8988T (cell line): ENCODE data around the gene RNF130.
A peak's percentile ranks its signal among the peaks of the same experiment; 100 is the strongest.

Source experiments
- DNase-seq: peaks from one replicate; pipeline ENCODE4 v3.0.0; 2011

RNF130 gene

DNA sequence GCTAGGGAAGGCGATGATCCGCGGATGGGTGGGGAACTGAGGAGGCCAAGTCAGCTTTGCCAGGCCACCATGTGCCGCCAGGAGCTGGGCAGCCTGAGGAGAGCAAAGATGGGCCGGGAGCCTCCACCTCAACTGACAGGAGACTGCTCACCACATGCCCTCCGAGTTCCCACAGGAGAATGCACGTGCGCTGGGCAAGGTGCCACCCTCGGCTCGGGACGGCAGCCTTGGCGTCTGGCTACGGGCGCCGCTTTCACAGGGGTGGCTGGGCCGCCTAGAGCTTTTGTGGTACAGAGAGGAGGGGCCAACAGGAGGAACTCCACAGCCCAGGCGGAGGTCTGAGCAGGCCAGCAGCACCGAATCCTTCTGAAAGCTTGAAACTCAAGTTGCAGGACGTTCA, 158.6 kb downstream of the RNF130 start:
- DNase-seq = no peak

DNA sequence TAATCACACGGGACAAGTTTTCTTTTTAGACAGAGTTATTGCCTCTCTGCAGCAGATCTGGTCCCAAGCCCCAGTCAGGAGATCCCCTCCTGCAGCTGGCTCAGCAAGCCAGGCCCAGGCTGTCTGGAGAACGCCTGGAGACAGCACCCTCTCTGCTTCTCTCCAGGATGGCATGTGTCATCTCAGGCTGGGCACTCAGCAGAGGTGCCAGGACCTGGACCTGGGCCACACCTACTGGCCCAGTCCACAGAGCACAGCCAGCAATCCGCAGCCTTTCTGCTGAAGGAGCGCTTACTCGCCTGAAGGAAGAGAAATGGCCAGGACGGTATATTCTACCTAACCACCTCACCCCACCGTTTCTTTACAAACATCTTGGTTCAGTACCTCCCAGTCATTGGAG, 159.2 kb downstream of the RNF130 start:
- no peak for DNase-seq

DNA sequence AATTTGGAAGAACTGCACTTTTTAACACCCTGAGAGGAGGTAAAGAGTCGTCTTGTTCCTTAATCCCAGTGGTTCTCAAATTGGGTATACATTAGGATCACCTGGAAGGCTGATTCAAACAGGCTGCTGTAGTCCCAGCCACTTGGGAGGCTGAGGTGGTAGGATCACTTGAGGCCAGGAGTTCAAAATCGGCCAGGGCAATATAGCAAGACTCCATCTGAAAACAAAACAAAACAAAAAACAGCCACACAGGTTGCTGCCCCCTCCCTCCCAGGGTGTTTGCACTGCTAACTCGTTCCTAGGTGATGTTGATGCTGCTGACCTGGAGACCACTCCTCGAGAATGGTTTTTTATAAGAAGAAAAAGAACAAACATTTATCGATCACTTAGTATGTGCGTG, 162.3 kb downstream of the RNF130 start:
- DNase-seq = no peak

DNA sequence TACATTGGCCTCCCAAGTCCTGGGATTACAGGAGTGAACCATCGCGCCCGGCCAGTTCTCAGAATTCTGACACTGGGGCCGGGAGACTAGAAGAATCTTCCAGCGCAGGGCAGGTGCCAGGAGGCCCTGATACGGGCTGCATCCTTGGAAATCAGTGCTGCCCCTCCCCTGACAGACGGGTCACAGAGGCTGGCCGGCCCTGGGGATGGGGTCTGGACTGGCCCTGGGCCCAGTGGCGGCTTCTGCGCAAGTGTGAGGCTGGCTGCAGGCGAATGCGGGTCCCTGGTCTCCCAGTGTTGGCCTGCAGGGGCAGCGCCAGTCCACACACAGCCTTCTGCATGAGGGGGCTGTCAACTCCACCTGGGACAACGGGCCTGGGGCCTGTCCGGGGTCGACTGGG, 163.0 kb downstream of the RNF130 start:
- no peak for DNase-seq

DNA sequence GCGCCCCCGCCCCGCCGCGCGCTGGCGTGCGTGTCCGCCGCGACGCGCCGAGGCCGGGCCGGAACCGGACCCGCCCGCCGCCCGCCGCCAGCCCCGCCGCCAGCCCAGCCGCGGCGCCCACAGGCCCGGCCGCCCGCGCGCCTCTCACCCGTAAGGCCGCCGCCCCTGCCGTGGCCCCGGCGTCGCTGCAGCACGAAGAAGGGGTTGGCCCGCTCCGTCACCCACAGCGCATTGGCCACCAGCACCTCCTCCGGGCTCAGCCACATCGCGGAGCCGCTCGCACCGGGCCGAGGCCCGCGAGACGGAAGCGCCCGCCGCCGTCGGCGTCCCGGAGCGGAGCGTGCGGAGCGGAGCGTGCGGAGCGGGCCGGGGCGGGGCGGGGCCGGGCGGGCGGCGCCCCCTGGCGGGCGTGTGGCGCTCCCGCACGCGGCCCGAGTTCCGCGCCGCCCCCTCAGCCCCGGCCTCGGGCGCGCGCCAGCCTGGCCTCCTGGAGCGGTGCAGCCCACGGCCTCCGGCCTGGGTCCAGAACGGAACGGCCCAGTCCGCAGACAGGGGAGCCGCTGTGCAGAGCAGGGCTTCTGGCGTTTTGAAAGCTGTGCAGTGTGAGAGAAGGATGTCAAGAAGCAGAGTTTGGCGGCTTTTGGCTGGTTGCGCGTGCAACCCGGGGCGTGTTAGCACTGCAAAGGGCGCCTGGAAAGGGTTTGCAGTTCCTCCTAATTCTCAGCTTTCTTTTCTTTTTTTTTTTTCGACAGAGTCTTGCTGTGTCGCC, 163.8 kb downstream of the RNF130 start, which contains the start of gene TBC1D9B:
Gene TBC1D9B (minus strand): TSS at position 342 of the 769 bp plus-strand sequence. CDS start 76 bp downstream, at position 266.
- peak; percentile 83 for DNase-seq

DNA sequence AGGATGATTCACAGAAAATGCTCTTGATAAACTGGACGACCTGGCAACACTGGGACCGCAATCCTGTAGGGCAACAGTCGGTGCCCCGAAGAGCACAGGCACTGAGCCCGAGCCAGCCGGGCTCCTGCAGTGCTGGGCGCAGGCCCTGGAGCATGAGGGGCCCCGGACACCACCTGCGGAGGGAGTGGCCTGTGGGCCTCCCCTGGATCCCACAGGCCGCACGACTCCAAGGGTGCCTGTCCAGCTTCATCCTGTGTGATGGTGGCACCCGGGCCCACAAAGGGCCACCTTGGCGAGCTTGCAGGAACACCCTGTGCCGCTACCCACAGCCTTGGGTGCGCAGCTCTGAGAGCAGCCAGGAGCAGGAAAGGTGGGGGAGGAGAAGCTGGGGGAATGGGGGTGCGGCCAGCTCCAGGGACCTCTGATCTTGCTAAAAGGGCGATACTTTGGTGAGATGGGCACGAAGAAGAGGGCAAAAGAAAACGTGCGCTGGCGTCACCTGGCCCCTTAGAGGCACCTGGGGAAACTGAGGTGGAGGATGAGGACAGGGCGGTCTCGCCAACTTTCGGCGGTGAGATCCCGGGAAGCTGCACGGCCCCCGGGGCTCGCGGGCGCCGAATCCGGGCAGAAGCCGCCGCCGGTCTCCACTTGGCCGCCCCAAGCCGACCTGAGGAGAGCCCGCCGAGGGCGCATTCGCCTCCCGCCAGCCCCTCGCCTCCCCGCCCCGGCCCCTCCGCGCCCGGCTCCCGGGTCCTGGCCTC, 164.6 kb downstream of the RNF130 start:
- DNase-seq = no peak

DNA sequence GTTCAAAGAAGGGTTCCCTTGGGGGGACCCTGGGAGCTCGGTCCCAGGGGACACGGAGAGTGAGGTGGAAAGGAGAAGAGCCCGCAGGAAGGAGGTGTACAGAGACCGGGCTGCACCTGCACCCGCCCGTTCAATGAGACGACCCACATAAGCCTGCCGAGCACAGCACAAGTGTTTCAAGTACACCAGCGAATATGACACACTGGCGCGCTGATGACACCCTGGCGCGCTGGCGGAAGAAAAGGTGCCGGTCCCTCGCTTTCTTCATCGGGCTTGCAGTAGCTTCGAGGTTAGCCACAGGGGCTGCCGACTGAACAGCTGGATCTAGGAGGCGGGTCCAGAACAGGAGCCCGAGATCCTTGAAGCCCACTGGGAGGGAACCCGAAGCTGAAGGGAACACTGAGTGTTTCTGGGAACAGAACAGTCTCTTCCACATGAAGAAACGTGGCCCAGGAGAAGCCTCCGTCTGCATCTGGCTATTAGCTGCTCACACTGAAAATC, 165.2 kb downstream of the RNF130 start:
- DNase-seq = no peak

DNA sequence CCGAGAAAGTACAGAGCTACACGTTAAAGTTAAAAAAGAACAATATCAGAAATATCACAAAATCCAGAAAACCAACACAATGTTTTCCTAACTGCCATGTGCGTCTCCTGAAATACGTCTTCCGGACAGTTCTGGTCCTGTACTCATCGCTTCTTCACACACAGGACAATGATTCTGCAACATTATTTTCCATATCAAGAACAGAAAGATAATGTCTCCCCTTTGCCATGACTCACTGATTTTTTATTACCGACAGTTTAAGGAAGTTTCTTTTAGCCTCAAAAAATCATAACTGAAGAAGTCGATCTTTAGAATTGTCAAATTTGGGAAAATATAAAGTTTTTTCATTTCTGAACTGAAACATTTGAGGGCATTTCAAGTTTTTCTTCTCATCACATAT, 166.4 kb downstream of the RNF130 start:
- no peak for DNase-seq
